ENCODE measurements around the gene FBLN7.

The FBLN7 gene

GRCh38 chr2:112182581-112183034, 44.4 kb downstream of the FBLN7 start:
- no peak overlapping the region for H3K4me3 ChIP-seq (ENCODE audit: low read depth, low read length)
- no peak for TF ChIP-seq CTCF (IDR thresholded peaks at IDR 0.05; ENCODE audit: insufficient read depth, low read depth, low read length, missing control alignments)
- DNase-seq (ENCODE audit: low read depth): no peak

- H3K4me3 ChIP-seq (ENCODE audit: low read depth, low read length): no peak overlapping the region
- no peak for TF ChIP-seq CTCF (IDR thresholded peaks at IDR 0.05; ENCODE audit: insufficient read depth, low read depth, low read length, missing control alignments)
- DNase-seq (ENCODE audit: low read depth): no peak
Observed at GRCh38 chr2:112183327-112184025, 45.3 kb downstream of the FBLN7 start.

- no peak for TF ChIP-seq CTCF (IDR thresholded peaks at IDR 0.05; ENCODE audit: insufficient read depth, low read depth, low read length, missing control alignments)
- H3K4me3 ChIP-seq (ENCODE audit: low read depth, low read length): no peak overlapping the region
- DNase-seq (ENCODE audit: low read depth): no peak
Observed at GRCh38 chr2:112184121-112184520, 45.9 kb downstream of the FBLN7 start.

GRCh38 chr2:112185131-112185530, 46.9 kb downstream of the FBLN7 start:
- DNase-seq (ENCODE audit: low read depth): no peak
- H3K4me3 ChIP-seq (ENCODE audit: low read depth, low read length): no peak overlapping the region
- no peak for TF ChIP-seq CTCF (IDR thresholded peaks at IDR 0.05; ENCODE audit: insufficient read depth, low read depth, low read length, missing control alignments)

- no peak overlapping the region for H3K4me3 ChIP-seq (ENCODE audit: low read depth, low read length)
- DNase-seq (ENCODE audit: low read depth): no peak
- no peak for TF ChIP-seq CTCF (IDR thresholded peaks at IDR 0.05; ENCODE audit: insufficient read depth, low read depth, low read length, missing control alignments)
Observed at GRCh38 chr2:112187046-112187715, 49.0 kb downstream of the FBLN7 start.

GRCh38 chr2:112187805-112188596, 49.8 kb downstream of the FBLN7 start:
- no peak overlapping the region for H3K4me3 ChIP-seq (ENCODE audit: low read depth, low read length)
- peak; percentile 26 for DNase-seq (ENCODE audit: low read depth)
- no peak for TF ChIP-seq CTCF (IDR thresholded peaks at IDR 0.05; ENCODE audit: insufficient read depth, low read depth, low read length, missing control alignments)

All from GM12865 (cell line).